Measurements from ENCODE around the gene HTR4. TPM values are rescaled to one million over a fixed set of nuclear protein-coding genes. Genes with fewer than 3 reads are reported as not detected.
"Not testable (repeated sequence)": the region's sequence is repeated elsewhere in the genome, so short reads cannot be mapped to it uniquely, and the experiment has no call there.

HTR4 gene
- polyA plus RNA-seq, 1 of the 3 experiments (the other 2 are of a cell fraction), result not detected

- TF ChIP-seq MXI1 (IDR thresholded peaks at IDR 0.05; ENCODE audit: low read depth, low read length) (no peak), RFX5 (IDR thresholded peaks at IDR 0.05; ENCODE audit: low read length) (no peak), JUND (IDR thresholded peaks at IDR 0.05) (no peak), SIN3A (IDR thresholded peaks at IDR 0.05; ENCODE audit: borderline replicate concordance, low read depth, low read length) (no peak), TCF12 (IDR thresholded peaks at IDR 0.05) (no peak), USF2 (IDR thresholded peaks at IDR 0.05; ENCODE audit: borderline replicate concordance, low read depth, low read length) (no peak), NFIC (IDR thresholded peaks at IDR 0.05; ENCODE audit: borderline replicate concordance) (no peak)
Measured at GRCh38 chr5:148682058-148683026, 28.0 kb upstream of the HTR4 start (continued).

GRCh38 chr5:148681157-148682057, 27.1 kb upstream of the HTR4 start:
- CTCF ChIA-PET, result interaction anchor here (0.8 to 1.6 kb wide), 3 partner anchors 16 to 237 kb away, joined by 3 to 5 read pairs (median 4); no protein-coding TSS in a partner anchor
- Histone ChIP-seq H3K9ac (no peak overlapping the region), H3K9me3 (no peaks in the 10 kb centered on the region), H3K36me3 (replicated peaks in 1 of 2; ENCODE audit: control insufficient read depth in 1 of 2, insufficient read depth in 2 of 2, low read length in 1 of 2) (no peaks in the 10 kb centered on the region), H3F3A (replicated peaks; ENCODE audit: insufficient read depth) (no peaks in the 10 kb centered on the region), H3K4me1 (ENCODE audit: control insufficient read depth in 1 of 2, insufficient read depth in 2 of 2, low read depth in 1 of 2, low read length in 1 of 2) (peaks cover 0 to 4% of the 10 kb centered on the region in 2 experiments; a peak in 2 of 4 replicates), H2AFZ (ENCODE audit: low read depth) (no peak overlapping the region), H3K9me2 (no peaks in the 10 kb centered on the region), H3K4me3 (ENCODE audit: low read depth in 2 of 2, low read length in 1 of 2) (no peak overlapping the region), H3K27me3 (ENCODE audit: insufficient read depth) (no peaks in the 10 kb centered on the region; the same call in 1 of the 2 replicates), H4K20me1 (ENCODE audit: insufficient read depth) (no peaks in the 10 kb centered on the region), H3K79me2 (ENCODE audit: insufficient read depth) (no peaks in the 10 kb centered on the region), H3K4me2 (no peak overlapping the region), H3K27ac (ENCODE audit: low read depth in 2 of 2, low read length in 1 of 2) (no peak overlapping the region)
- 19% methylated on average over 6 of the region's 6 CpGs for WGBS (ENCODE audit: low lambda C conversion rate)
- no peak for DNase-seq
- TF ChIP-seq RXRA (IDR thresholded peaks at IDR 0.05; ENCODE audit: borderline replicate concordance, low read depth) (no peak), MEF2A (IDR thresholded peaks at IDR 0.05; ENCODE audit: borderline replicate concordance, low read depth) (no peak), GABPA (IDR thresholded peaks at IDR 0.05; ENCODE audit: low read depth) (no peak), RAD21 (IDR thresholded peaks at IDR 0.05; ENCODE audit: low read length) (no peak), USF1 (IDR thresholded peaks at IDR 0.05; ENCODE audit: borderline replicate concordance, low read depth) (no peak), EP300 (IDR thresholded peaks at IDR 0.05; ENCODE audit: borderline replicate concordance in 1 of 2, low read depth in 1 of 2, low read length in 1 of 2) (no peak)
- POLR2A ChIA-PET, result no interaction called here

GRCh38 chr5:148673704-148674103, 19.4 kb upstream of the HTR4 start:
- H3K9me3 ChIP-seq; H3K4me3 ChIP-seq (ENCODE audit: low read depth in 2 of 2, low read length in 1 of 2); H3K79me2 ChIP-seq (ENCODE audit: insufficient read depth); H4K20me1 ChIP-seq (ENCODE audit: insufficient read depth); H3K9me2 ChIP-seq; H3K9ac ChIP-seq; H2AFZ ChIP-seq (ENCODE audit: low read depth); DNase-seq; H3K27ac ChIP-seq (ENCODE audit: low read depth in 2 of 2, low read length in 1 of 2); H3K36me3 ChIP-seq (replicated peaks in 1 of 2; ENCODE audit: control insufficient read depth in 1 of 2, insufficient read depth in 2 of 2, low read length in 1 of 2); POLR2A ChIA-PET; H3K27me3 ChIP-seq (ENCODE audit: insufficient read depth); H3K4me2 ChIP-seq; H3F3A ChIP-seq (replicated peaks; ENCODE audit: insufficient read depth); H3K4me1 ChIP-seq (ENCODE audit: control insufficient read depth in 1 of 2, insufficient read depth in 2 of 2, low read depth in 1 of 2, low read length in 1 of 2): not testable (repeated sequence)
- WGBS (ENCODE audit: low lambda C conversion rate), result 22% methylated on average over 3 of the region's 6 CpGs
- CTCF ChIA-PET, result interaction anchor here (1.3 kb wide), 1 partner anchor 13 kb away, joined by 3 read pairs; no protein-coding TSS in a partner anchor

Measured in SK-N-SH (cell line).